HepG2 (cell line): Measurements from ENCODE around the gene NAV2. TPM values are rescaled to one million over a fixed set of nuclear protein-coding genes. Genes with fewer than 3 reads are reported as not detected.
A peak's percentile ranks its signal among the peaks of the same experiment; 100 is the strongest.

Experiments
- ATRX ChIP-seq: sonication (generic); formaldehyde crosslinking; IDR thresholded peaks from 2 replicates; pipeline ENCODE4 v1.4.0; 2020; ENCODE audit warnings: missing genetic modification reagents, borderline replicate concordance
- CEBPZ ChIP-seq: IDR thresholded peaks from 2 replicates; pipeline ENCODE4 v1.6.1; 2012; ENCODE audit warnings: low read length, improper control_type of control experiment
- CREB3 ChIP-seq: sonication (generic); formaldehyde crosslinking; IDR thresholded peaks from 2 replicates; pipeline ENCODE4 v1.5.0; 2020; ENCODE audit warnings: missing genetic modification reagents
- KDM3A ChIP-seq: IDR thresholded peaks from 2 replicates; pipeline ENCODE4 v1.6.1; 2018; ENCODE audit warnings: low read depth, missing compliant biosample characterization
- KLF9 ChIP-seq: IDR thresholded peaks from 2 replicates; pipeline ENCODE4 v1.6.1; 2016; ENCODE audit warnings: low read depth
- KMT2A ChIP-seq: sonication (generic); formaldehyde crosslinking; IDR thresholded peaks from 2 replicates; pipeline ENCODE4 v1.4.0; 2020; ENCODE audit warnings: missing genetic modification reagents
- NCOA1 ChIP-seq: sonication (generic); formaldehyde crosslinking; IDR thresholded peaks from 2 replicates; pipeline ENCODE4 v1.9.0; 2021; ENCODE audit warnings: missing genetic modification reagents
- NFIC ChIP-seq: IDR thresholded peaks from 2 replicates; pipeline ENCODE4 v1.6.1; 2012; ENCODE audit warnings: mild to moderate bottlenecking, low read length, inconsistent platforms
- PAX8 ChIP-seq: sonication (generic); formaldehyde crosslinking; IDR thresholded peaks from 2 replicates; pipeline ENCODE4 v1.8.0; 2022; ENCODE audit warnings: mild to moderate bottlenecking, missing genetic modification reagents, borderline replicate concordance
- RFX1 ChIP-seq: fragments of 450-650 bp; IDR thresholded peaks from 2 replicates; pipeline ENCODE4 v1.6.1; 2017
- RFXANK ChIP-seq: IDR thresholded peaks from 2 replicates; pipeline ENCODE4 v1.6.1; 2016
- SALL2 ChIP-seq: sonication (generic); formaldehyde crosslinking; IDR thresholded peaks from 2 replicates; pipeline ENCODE4 v1.8.1; 2023; ENCODE audit warnings: mild to moderate bottlenecking, missing genetic modification reagents, inconsistent platforms
- SNAPC5 ChIP-seq: sonication (generic); formaldehyde crosslinking; IDR thresholded peaks from 2 replicates; pipeline ENCODE4 v1.8.1; 2023; ENCODE audit warnings: mild to moderate bottlenecking, missing genetic modification reagents, borderline replicate concordance
- SOX13 ChIP-seq, 3 experiments: fragments of 450-650 bp in 1 of 3; sonication (generic) in 1 of 3; formaldehyde crosslinking in 1 of 3; IDR thresholded peaks in 2 of 3; conservative IDR thresholded peaks in 1 of 3; 2 replicates each; pipeline versions ENCODE4 v1.5.0 to v1.6.1; 2016 to 2020; ENCODE audit warnings: antibody characterized with exemption in 1 of 3, mild to moderate bottlenecking in 1 of 3, missing compliant biosample characterization in 1 of 3, missing genetic modification reagents in 1 of 3, moderate library complexity in 1 of 3
- TAF1 ChIP-seq: sonication (generic); formaldehyde crosslinking; IDR thresholded peaks from 2 replicates; pipeline ENCODE4 v1.4.0; 2020; ENCODE audit warnings: missing genetic modification reagents
- TSC22D2 ChIP-seq: sonication (generic); formaldehyde crosslinking; IDR thresholded peaks from 2 replicates; pipeline ENCODE4 v1.5.1; 2020; ENCODE audit warnings: missing genetic modification reagents, mild to moderate bottlenecking, borderline replicate concordance
- XBP1 ChIP-seq: sonication (generic); formaldehyde crosslinking; IDR thresholded peaks from 2 replicates; pipeline ENCODE4 v1.5.0; 2020; ENCODE audit warnings: missing genetic modification reagents
- ZNF274 ChIP-seq: sonication (generic); formaldehyde crosslinking; IDR thresholded peaks from 2 replicates; pipeline ENCODE4 v1.5.1; 2020; ENCODE audit warnings: mild to moderate bottlenecking, missing genetic modification reagents
- ZNF276 ChIP-seq: sonication (generic); formaldehyde crosslinking; IDR thresholded peaks from 2 replicates; pipeline ENCODE4 v1.4.0; 2020; ENCODE audit warnings: mild to moderate bottlenecking, low read depth, missing genetic modification reagents
- ZNF564 ChIP-seq: sonication (generic); formaldehyde crosslinking; IDR thresholded peaks from 2 replicates; pipeline ENCODE4 v1.8.1; 2023; ENCODE audit warnings: mild to moderate bottlenecking, missing genetic modification reagents
- ZNF605 ChIP-seq: sonication (generic); formaldehyde crosslinking; IDR thresholded peaks from 2 replicates; pipeline ENCODE4 v1.8.0; 2022; ENCODE audit warnings: mild to moderate bottlenecking, missing genetic modification reagents
- ZNF749 ChIP-seq: sonication (generic); formaldehyde crosslinking; IDR thresholded peaks from 2 replicates; pipeline ENCODE4 v1.8.0; 2022; ENCODE audit warnings: mild to moderate bottlenecking, missing genetic modification reagents, moderate library complexity, borderline replicate concordance
- ZNF768 ChIP-seq: sonication (generic); formaldehyde crosslinking; IDR thresholded peaks from 2 replicates; pipeline ENCODE4 v1.4.0; 2020; ENCODE audit warnings: missing genetic modification reagents
- ZNF883 ChIP-seq: sonication (generic); formaldehyde crosslinking; IDR thresholded peaks from 2 replicates; pipeline ENCODE4 v1.5.1; 2020; ENCODE audit warnings: mild to moderate bottlenecking, missing genetic modification reagents; ENCODE audit errors: not compliant biosample characterization
- ZSCAN12 ChIP-seq: sonication (generic); formaldehyde crosslinking; IDR thresholded peaks from 2 replicates; pipeline ENCODE4 v1.9.0; 2021; ENCODE audit warnings: mild to moderate bottlenecking, missing genetic modification reagents
- polyA plus RNA-seq, 8 experiments: library from polyadenylated mRNA; depleted of rRNA in 3 of 8; stranded (reverse) in 7 of 8; unstranded in 1 of 8; fragments of >200 nt; fragmentation: Illumina TruSeq in 4 of 8; extraction: Trizol in 4 of 8; gene quantifications; 2 replicates each; pipeline versions ENCODE4 v1.2.1 to v1.2.3, GENCODE V29; 2011 to 2016; ENCODE audit warnings: low read depth in 4 of 8, missing spikeins in 1 of 8, mixed read lengths in 1 of 8; ENCODE audit not compliant: insufficient read depth in 1 of 8
- total RNA-seq, 5 experiments: library from RNA; depleted of rRNA; stranded (reverse); fragments of >200 nt; fragmentation: Illumina TruSeq; extraction: Trizol; gene quantifications; 2 replicates each; pipeline ENCODE4 v1.2.3, GENCODE V29; 2016; ENCODE audit warnings: low read depth in 1 of 5

The NAV2 gene
- total and polyA plus RNA-seq, 2 of the 13 experiments (the other 11 are each of a cell fraction or from before 2014, with no cell fraction given) = 9.3 to 34.6 TPM

GRCh38 chr11:20003351-20003750 is 290.7 kb downstream of the NAV2 start (continued):
- no peak for TF ChIP-seq ZNF276 (CRISPR knock-in tag)
- no peak for TF ChIP-seq CEBPZ
- TF ChIP-seq ZNF768 (CRISPR knock-in tag) = peak; percentile 38; the same call in 1 of the 2 replicates
- no peak for TF ChIP-seq RFXANK (CRISPR knock-in tag)
- TF ChIP-seq ZSCAN12 (CRISPR knock-in tag) = no peak
- TF ChIP-seq KLF9 (CRISPR knock-in tag) = 0 out of 2 replicates have a peak, but pooled peaks have one; percentile 6
- no peak for TF ChIP-seq SALL2 (CRISPR knock-in tag)
- TF ChIP-seq ATRX (CRISPR knock-in tag) = no peak
- TF ChIP-seq PAX8 (CRISPR knock-in tag) = no peak
- TF ChIP-seq NFIC = no peak
- TF ChIP-seq SOX13 (IDR thresholded peaks at IDR 0.05) = no peak
- no peak for TF ChIP-seq SOX13 (CRISPR knock-in tag; conservative IDR thresholded peaks at IDR 0.05 in 1 of 2, IDR thresholded peaks at IDR 0.05 in 1 of 2)
- no peak for TF ChIP-seq ZNF605
- no peak for TF ChIP-seq KMT2A
- no peak for TF ChIP-seq TSC22D2 (CRISPR knock-in tag)
- no peak for TF ChIP-seq CREB3 (CRISPR knock-in tag)
- TF ChIP-seq RFX1 = no peak
- no peak for TF ChIP-seq NCOA1 (CRISPR knock-in tag)
- TF ChIP-seq ZNF274 (CRISPR knock-in tag) = no peak
- no peak for TF ChIP-seq SNAPC5
- no peak for TF ChIP-seq ZNF749 (CRISPR knock-in tag)
- no peak for TF ChIP-seq TAF1 (CRISPR knock-in tag)
- no peak for TF ChIP-seq XBP1
- TF ChIP-seq ZNF564 (CRISPR knock-in tag) = no peak
- no peak for TF ChIP-seq KDM3A
- peak; percentile 29 for TF ChIP-seq ZNF883 (CRISPR knock-in tag)
